ENCODE measurements around the gene PIGM. TPM values are rescaled to one million over a fixed set of nuclear protein-coding genes. Genes with fewer than 3 reads are reported as not detected.

Gene PIGM
- total and polyA plus RNA-seq, 9 donors, result 2.7 to 7.4 (median 5.9) TPM

DNA sequence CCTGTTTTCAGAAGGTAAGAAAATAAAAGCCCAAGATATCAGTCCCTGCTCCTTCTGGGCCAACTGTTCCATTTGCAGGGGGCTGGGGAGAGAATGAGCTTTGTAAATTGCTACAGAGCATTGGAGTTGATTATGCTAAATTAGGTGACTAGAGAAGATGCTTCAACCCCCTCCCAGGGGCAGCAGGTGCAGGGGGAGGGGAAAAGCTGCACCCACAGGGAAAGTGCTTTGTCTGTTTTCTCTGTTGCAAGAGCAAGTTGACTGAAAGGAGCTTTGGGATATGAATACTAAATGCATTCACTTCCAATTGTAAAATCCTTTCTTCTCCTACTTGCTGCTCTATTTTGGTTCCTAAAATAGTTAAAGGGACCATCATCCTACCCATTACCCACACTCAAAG is 16.5 kb upstream of the PIGM start:
- DNase-seq, result no peak
- H3K4me1 ChIP-seq (ENCODE audit: insufficient read depth), result peaks cover 2% of the 10 kb centered on the region
- no peak overlapping the region for H3K4me3 ChIP-seq
- no peaks in the 10 kb centered on the region for H3K36me3 ChIP-seq
- no peaks in the 10 kb centered on the region for H3K9me3 ChIP-seq
- no peak overlapping the region for H3K27ac ChIP-seq
- no peak for TF ChIP-seq EP300 (IDR thresholded peaks at IDR 0.05)
- TF ChIP-seq POLR2A (IDR thresholded peaks at IDR 0.05), result no peak
- no peak for TF ChIP-seq CTCF (IDR thresholded peaks at IDR 0.05)
- intact Hi-C loops (cut with DNase I), result no loop called here
- no peaks in the 10 kb centered on the region for H3K27me3 ChIP-seq

GRCh38 chr1:160047111-160047991 is 15.6 kb upstream of the PIGM start:
- Histone ChIP-seq H3K4me3 (no peak overlapping the region), H3K4me1 (ENCODE audit: insufficient read depth) (peaks cover 2% of the 10 kb centered on the region), H3K27ac (no peak overlapping the region), H3K27me3 (no peaks in the 10 kb centered on the region), H3K36me3 (no peaks in the 10 kb centered on the region), H3K9me3 (no peaks in the 10 kb centered on the region)
- 46 to 59% (median 51%) methylated on average over 9 of the region's 9 CpGs for WGBS, 3 donors
- intact Hi-C loops (cut with DNase I), result no loop called here
- TF ChIP-seq POLR2A (IDR thresholded peaks at IDR 0.05) (no peak), CTCF (IDR thresholded peaks at IDR 0.05) (no peak), EP300 (IDR thresholded peaks at IDR 0.05) (no peak)
- DNase-seq, result no peak

DNA sequence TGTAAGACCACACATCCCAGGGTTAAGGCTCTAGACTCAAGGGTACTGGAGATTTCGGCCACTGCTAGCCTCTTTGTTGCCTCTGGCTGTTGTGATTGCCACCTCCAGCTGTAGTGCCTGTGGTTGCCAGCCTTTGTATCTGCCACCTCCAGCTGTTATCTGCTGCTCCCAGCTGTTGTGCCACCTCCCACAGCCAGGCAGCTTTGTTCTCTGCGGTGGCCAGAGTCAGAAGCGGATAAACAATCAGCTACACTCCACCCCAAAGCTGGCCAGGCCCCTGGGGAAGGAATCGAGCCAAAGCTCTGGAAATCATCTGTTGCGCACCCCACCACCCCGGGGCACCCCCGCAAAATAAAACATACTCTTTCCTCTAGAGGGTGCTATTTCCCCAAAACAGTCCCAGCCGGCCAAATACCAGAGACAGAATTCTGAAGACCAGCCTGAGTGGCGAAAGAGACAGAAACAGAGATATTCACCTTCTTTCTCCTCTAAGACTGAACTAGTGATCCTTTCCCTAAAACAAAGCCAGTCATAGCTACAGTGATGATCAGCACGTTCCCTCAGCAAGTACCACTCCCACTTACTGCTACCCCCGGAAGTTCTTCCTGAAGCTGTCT is 14.8 kb upstream of the PIGM start:
- TF ChIP-seq POLR2A (IDR thresholded peaks at IDR 0.05) (no peak), CTCF (IDR thresholded peaks at IDR 0.05) (no peak), EP300 (IDR thresholded peaks at IDR 0.05) (no peak)
- Histone ChIP-seq H3K4me3 (no peak overlapping the region), H3K4me1 (ENCODE audit: insufficient read depth) (peaks cover 2% of the 10 kb centered on the region), H3K27ac (no peak overlapping the region), H3K9me3 (no peaks in the 10 kb centered on the region), H3K36me3 (no peaks in the 10 kb centered on the region), H3K27me3 (no peaks in the 10 kb centered on the region)
- DNase-seq, result peak; percentile 31 to 65 (median 39)
- intact Hi-C loops (cut with DNase I), result no loop called here
- WGBS, 3 donors, result 2 to 3% (median 2%) methylated on average over 11 of the region's 11 CpGs

DNA sequence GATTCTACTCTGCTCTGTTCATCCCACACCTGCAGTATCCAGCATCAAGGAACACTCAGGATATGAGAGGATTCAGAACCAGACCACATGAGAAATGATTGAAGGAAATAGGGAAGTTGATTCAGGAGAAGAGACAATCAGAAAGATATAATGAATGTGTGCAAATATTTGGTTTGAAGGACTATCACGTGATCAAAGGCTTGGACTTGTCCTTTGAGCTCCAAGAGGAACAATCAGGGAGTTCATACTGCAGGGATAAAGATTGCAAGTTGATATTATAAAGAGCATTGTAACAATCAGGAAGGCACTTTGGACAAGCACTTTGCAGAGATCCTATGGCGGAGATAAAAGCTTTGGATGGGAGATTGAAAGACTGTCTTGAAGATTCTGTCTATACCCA is 13.9 kb upstream of the PIGM start:
- Histone ChIP-seq H3K9me3 (no peaks in the 10 kb centered on the region), H3K4me3 (no peak overlapping the region), H3K27me3 (no peaks in the 10 kb centered on the region), H3K4me1 (ENCODE audit: insufficient read depth) (peaks cover 2% of the 10 kb centered on the region), H3K27ac (no peak overlapping the region), H3K36me3 (no peaks in the 10 kb centered on the region)
- no peak for DNase-seq
- intact Hi-C loops (cut with DNase I), result no loop called here
- no peak for TF ChIP-seq POLR2A (IDR thresholded peaks at IDR 0.05)
- no peak for TF ChIP-seq CTCF (IDR thresholded peaks at IDR 0.05)
- no peak for TF ChIP-seq EP300 (IDR thresholded peaks at IDR 0.05)
- 57 to 63% (median 61%) methylated on average over 2 of the region's 2 CpGs for WGBS, 3 donors
